PC-3 (cell line): ENCODE data around the gene ALDH8A1.

Experiments
- CTCF ChIP-seq: fragments of 300-600 bp; sonication (generic); conservative IDR thresholded peaks from 2 replicates; pipeline ENCODE4 v1.5.1; 2017; ENCODE audit warnings: antibody characterized with exemption, low read depth, mild to moderate bottlenecking, low read length
- EZH2phosphoT487 ChIP-seq: fragments of 300-600 bp; sonication (generic); IDR thresholded peaks from 2 replicates; pipeline ENCODE4 v1.6.1; 2018; ENCODE audit warnings: mild to moderate bottlenecking, antibody characterized with exemption, low read length, borderline replicate concordance

DNA sequence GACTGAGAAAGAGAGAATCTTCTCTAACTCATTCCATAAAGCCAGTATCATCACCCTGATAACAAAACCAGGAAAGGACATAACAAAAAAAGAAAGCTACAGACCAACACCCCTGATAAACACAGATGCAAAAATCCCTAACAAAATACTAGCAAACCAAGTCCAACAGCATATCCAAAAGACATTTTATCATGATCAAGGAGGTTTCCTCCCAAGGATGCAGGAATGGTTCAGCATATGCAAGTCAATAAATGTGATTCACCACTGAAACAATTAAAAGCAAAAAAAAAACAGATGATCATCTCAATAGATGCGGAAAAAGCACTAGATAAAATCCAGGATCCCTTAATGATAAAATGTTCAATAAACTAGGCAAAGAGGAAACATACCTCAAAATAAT is 24.5 kb upstream of the ALDH8A1 start:
- TF ChIP-seq CTCF (no peak), EZH2phosphoT487 (no peak)
